ENCODE results near the gene KCTD6. TPM values are rescaled to one million over a fixed set of nuclear protein-coding genes. Genes with fewer than 3 reads are reported as not detected.

Gene KCTD6
- total RNA-seq, 4 donors from 2014 or later, result 16.1 to 19.4 (median 17.8) TPM

DNA sequence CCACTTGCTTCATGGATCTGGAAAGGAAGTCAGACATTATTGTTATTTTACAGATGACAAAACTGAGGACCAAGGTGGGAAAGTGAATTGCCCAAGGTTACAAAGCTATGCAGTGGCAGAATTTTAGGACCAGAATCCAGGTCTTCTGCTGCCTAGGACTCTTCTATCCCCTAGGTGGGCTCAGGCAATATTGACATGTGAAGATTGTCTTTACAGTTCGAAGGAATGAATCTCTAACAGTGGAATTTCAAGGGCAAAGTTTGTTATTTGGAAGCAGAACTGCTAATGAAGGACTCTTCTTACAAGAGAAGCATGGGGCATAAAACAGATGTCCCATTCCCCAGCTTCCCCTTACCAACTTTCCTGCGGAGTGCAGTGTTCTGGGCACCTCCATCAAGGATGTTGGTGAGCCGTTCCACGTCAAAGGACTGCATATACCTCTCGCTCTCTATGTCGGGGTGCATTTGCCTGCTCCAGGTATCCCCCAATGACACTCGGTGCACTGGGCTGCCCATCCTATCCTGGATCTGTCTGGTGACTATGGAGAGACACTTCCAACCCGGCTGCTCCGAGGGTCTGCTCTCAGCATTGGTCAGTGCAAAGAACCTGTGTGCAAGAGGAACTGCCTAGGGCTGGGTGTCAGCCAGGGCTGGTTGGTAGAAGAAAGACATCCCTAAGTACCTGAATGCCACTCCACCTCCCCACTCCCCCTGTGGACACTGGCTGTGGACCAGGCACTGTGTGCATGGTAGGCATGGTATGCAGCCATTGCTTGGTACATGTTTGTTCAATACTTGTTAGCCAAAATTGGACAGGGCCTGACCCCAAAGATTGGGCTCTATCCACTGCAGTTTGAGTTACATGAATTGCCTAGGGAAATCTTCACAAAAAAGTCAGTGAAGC is 42.9 kb downstream of the KCTD6 start:
- H3K9me3 ChIP-seq, result no peaks in the 10 kb centered on the region
- WGBS, 2 donors, result 92 to 95% methylated on average over 9 of the region's 9 CpGs
- DNase-seq (ENCODE audit: low spot score in 2 of 2), result no peak
- H3K27me3 ChIP-seq, result no peaks in the 10 kb centered on the region
- no peak overlapping the region for H3K27ac ChIP-seq
- H3K4me1 ChIP-seq, result peaks cover 0 to 36% (median 24%) of the 10 kb centered on the region in 4 donors
- TF ChIP-seq EP300 (IDR thresholded peaks at IDR 0.05) (no peak), POLR2A (IDR thresholded peaks at IDR 0.05) (no peak)
- TF ChIP-seq, protein P1, sequence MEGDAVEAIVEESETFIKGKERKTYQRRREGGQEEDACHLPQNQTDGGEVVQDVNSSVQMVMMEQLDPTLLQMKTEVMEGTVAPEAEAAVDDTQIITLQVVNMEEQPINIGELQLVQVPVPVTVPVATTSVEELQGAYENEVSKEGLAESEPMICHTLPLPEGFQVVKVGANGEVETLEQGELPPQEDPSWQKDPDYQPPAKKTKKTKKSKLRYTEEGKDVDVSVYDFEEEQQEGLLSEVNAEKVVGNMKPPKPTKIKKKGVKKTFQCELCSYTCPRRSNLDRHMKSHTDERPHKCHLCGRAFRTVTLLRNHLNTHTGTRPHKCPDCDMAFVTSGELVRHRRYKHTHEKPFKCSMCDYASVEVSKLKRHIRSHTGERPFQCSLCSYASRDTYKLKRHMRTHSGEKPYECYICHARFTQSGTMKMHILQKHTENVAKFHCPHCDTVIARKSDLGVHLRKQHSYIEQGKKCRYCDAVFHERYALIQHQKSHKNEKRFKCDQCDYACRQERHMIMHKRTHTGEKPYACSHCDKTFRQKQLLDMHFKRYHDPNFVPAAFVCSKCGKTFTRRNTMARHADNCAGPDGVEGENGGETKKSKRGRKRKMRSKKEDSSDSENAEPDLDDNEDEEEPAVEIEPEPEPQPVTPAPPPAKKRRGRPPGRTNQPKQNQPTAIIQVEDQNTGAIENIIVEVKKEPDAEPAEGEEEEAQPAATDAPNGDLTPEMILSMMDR (IDR thresholded peaks at IDR 0.05), result no peak
- H3K4me3 ChIP-seq, result no peak overlapping the region
- H3K36me3 ChIP-seq, result peaks cover 0 to 47% (median 0%) of the 10 kb centered on the region in 3 donors

DNA sequence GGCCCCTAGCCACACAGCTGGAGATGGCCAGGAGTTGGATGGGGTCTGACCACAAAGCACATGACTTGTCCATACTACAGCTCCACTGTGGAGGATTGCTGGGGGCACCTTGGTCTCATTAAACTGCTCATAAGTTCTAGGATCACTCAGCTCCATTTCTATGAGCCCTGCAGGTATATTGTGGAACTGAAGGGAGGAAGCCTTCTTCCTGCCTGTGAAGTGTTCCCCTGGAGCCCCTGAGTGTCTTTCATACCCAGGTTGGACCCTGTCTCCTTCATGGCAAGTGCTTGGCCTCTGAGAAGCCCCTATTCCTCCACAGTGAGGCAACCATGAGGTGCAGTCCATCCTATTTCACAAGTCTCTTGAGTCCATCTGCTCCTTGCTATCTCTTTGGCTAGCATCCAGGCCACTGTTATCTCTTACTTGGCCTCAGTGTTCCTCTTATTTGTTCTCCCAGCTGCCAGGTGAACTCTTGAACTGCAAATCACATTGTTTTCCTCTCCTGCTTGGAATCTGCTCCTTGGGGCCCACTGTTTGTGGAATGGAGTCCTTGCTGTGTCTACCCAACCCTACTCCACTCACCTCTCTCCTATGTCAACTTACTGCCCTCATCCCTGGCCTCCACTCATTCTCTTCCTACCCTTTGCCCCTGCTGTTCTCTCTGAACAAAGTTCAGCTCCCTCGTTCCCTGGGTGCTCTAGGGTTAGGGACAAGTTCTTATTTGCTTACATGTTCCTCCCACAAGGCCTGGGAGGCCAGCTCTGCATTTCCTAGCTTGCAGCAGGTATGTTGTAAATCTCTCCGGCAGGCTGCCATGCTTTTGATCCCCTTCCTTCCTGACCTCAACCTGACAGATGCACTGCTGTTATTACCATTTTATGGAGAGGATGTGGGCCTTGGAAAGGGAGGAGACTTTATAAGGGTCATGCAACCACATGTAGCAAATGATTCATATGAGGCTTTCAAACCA is 43.9 kb downstream of the KCTD6 start:
- peak overlapping the region in 3 of 4 donors; percentile 31 to 46 (median 39) for H3K4me3 ChIP-seq
- WGBS, 2 donors, result 3 to 24% methylated on average over 2 of the region's 2 CpGs

DNA sequence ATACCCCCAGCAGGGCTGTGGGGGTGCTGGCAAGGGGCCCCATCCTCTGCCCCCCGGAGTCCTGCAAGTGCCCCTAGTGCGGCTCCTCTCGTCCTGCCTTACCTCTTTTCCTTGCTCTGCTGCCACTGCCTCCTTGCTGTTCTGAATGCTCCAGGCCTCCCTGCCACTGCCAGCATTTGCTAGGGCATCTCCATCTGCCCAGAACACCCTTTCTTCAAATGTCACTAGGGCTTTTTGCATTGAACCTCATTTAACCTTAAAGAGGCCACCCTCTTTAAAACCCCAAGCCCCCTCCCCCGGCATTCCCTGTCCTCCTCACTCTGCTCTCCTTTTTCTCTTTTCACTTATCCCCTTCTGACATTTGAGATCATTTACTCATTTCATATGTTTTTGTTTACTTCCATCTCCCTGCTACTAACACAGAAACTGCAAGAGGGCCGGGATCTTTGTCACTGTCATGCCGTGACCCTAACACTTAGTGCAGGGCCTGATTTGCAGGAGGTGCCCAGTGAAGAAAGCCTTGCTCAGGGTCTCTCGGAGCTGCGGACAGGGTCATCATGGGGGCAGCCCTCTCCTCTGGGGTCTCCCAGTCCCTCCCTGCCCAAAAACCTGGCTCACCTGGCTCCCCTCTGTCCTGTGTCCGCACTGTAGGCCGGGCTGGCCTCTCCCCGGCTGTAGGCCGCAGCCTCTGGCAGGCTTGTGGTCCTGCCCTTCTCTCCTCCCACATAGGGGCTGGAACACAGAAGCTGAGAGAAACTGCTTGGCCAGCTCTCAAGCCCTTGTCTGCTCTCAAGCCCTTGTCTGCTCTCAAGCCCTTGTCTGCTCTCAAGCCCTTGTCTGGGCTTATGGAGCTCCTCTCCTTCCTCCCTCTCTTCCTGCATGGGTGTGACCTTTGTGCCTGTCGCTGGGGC is 44.9 kb downstream of the KCTD6 start, which contains the start of gene ACOX2:
ACOX2 (minus strand) TSS at position 690 of the 911 bp plus-strand sequence. CDS start 2,084 bp downstream, outside the sequence.
- H3K9me3 ChIP-seq, result no peaks in the 10 kb centered on the region
- peaks cover 0 to 35% (median 24%) of the 10 kb centered on the region in 4 donors for H3K4me1 ChIP-seq
- H3K36me3 ChIP-seq, result peaks cover 0 to 28% (median 0%) of the 10 kb centered on the region in 3 donors
- peak within 1 kb of the TSS; percentile 43 to 89 (median 80) for H3K27ac ChIP-seq
- WGBS, 2 donors, result 6 to 24% methylated on average over 10 to 13 of the region's 13 CpGs
- H3K4me3 ChIP-seq, result peak within 1 kb of the TSS; percentile 21 to 46 (median 35)
- TF ChIP-seq EP300 (IDR thresholded peaks at IDR 0.05), result peak in 1 of 2 donors; percentile 46
- TF ChIP-seq, protein P1 (IDR thresholded peaks at IDR 0.05), result peak in 1 of 5 experiments; percentile 12
- no peak for TF ChIP-seq POLR2A (IDR thresholded peaks at IDR 0.05)
- H3K27me3 ChIP-seq, result no peaks in the 10 kb centered on the region
- DNase-seq (ENCODE audit: low spot score in 2 of 2), result peak; percentile 52 to 67

More for the DNA sequence above, 43.9 kb downstream of the KCTD6 start:
- no peak for TF ChIP-seq EP300 (IDR thresholded peaks at IDR 0.05)
- TF ChIP-seq POLR2A (IDR thresholded peaks at IDR 0.05), result no peak
- TF ChIP-seq, protein P1 (IDR thresholded peaks at IDR 0.05), result no peak
- Histone ChIP-seq H3K27me3 (no peaks in the 10 kb centered on the region), H3K27ac (peak overlapping the region; percentile 43 to 89 (median 80)), H3K9me3 (no peaks in the 10 kb centered on the region), H3K36me3 (peaks cover 0 to 37% (median 0%) of the 10 kb centered on the region in 3 donors), H3K4me1 (peaks cover 0 to 35% (median 24%) of the 10 kb centered on the region in 4 donors)
- no peak for DNase-seq (ENCODE audit: low spot score in 2 of 2)

DNA sequence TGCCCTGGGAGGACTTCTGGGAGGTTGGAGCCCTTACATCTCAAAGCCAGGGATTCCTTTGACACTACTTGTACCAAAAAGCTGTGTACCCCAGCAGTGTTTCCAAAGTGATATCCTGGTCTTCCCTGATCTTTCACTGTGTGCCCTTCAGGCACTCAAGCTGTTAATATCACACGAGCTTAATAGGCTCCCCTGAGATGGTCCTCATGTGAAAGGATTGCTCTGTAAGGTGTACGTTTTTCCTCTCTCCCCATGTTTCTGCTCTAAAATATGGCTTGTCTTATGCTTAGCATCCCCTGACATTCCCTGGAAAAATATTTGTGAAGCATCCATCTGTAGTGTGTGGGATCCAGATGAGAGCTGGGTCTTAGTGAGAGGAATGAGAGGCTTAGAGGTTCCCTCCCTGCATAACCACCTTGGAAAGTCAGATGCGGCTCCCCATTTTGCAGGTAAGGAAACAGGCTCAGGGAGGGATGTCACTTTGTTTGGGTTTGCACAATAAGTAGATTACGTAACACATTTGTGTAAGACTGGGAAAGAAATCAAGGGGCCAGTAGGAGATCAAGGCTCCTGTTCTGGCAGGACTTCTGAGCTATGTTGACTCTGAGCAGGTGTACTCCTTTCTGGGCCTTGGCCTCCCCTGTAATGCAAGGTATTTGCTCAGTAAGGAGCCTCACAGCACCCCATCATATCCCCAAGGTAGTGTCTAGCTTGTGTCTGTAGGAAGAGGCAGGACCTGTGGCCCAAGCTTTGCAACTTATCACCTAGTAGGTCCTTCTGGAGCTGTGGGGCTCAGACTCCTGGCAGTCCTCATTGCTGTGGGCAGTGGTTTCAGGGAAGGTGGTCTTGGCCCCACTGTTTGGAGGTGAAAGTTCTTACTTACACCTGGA is 45.8 kb downstream of the KCTD6 start:
- Histone ChIP-seq H3K36me3 (peaks cover 0 to 23% (median 0%) of the 10 kb centered on the region in 3 donors), H3K4me3 (no peak overlapping the region), H3K9me3 (no peaks in the 10 kb centered on the region), H3K27ac (peak overlapping the region; percentile 43 to 89 (median 80)), H3K4me1 (peaks cover 0 to 31% (median 24%) of the 10 kb centered on the region in 4 donors), H3K27me3 (no peaks in the 10 kb centered on the region)
- TF ChIP-seq, protein P1 (IDR thresholded peaks at IDR 0.05), result no peak
- TF ChIP-seq POLR2A (IDR thresholded peaks at IDR 0.05) (no peak), EP300 (IDR thresholded peaks at IDR 0.05) (no peak)
- DNase-seq (ENCODE audit: low spot score in 2 of 2), result no peak
- WGBS, 2 donors, result 60 to 64% methylated on average over 4 of the region's 4 CpGs
